ENCODE data around the gene PDZD7. TPM values are rescaled to one million over a fixed set of nuclear protein-coding genes. Genes with fewer than 3 reads are reported as not detected.

Gene PDZD7
- total and polyA plus RNA-seq, 9 of the 15 experiments (the other 6 are each of a cell fraction or from before 2014, with no cell fraction given) = 0.04 to 0.24 (median 0.08) TPM; not detected in 3

GRCh38 chr10:100980711-100981110, 50.2 kb downstream of the PDZD7 start (continued):
- no peak for TF ChIP-seq HOXB6 (CRISPR knock-in tag; IDR thresholded peaks at IDR 0.05; ENCODE audit: borderline replicate concordance)
- TF ChIP-seq XRCC4 (IDR thresholded peaks at IDR 0.05; ENCODE audit: extremely low read depth, insufficient read depth, insufficient read length) = no peak
- TF ChIP-seq HEY1 (CRISPR knock-in tag; IDR thresholded peaks at IDR 0.05; ENCODE audit: borderline replicate concordance) = no peak
- TF ChIP-seq ZNF707 (CRISPR knock-in tag; conservative IDR thresholded peaks at IDR 0.05) = no peak
- no peak for TF ChIP-seq FOXO4 (CRISPR knock-in tag; IDR thresholded peaks at IDR 0.05)
- TF ChIP-seq AFF1 (IDR thresholded peaks at IDR 0.05; ENCODE audit: low read depth in 1 of 2, partially characterized antibody in 2 of 2) = no peak
- TF ChIP-seq MCM2 (IDR thresholded peaks at IDR 0.05; ENCODE audit: low read depth) = no peak
- no peak for TF ChIP-seq SAP30 (IDR thresholded peaks at IDR 0.05; ENCODE audit: borderline replicate concordance, insufficient read depth, low read depth, low read length, poor library complexity, severe bottlenecking)
- no peak for TF ChIP-seq POLR2G (IDR thresholded peaks at IDR 0.05; ENCODE audit: low read depth, low read length)
